ENCODE results near the gene PCSK2.

DNA sequence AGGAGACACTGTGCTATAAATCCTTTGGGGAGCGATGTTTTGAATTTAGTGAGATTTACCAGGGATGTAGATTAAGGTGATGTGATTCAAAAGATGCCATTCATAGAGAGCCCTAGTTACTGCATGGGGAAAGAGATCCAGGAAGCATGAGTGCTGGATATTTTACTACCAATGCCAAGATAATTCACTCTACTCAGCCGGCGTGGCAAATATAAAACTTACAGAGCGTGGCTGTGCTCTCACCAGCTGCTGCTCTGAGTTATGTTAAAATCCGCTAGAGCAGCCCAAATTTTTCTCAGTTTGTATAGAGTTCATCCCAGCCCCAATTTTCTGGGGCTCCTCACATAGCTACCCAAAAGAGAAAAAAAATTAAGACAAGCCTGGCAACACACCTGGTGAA, 255.7 kb downstream of the PCSK2 start:
- TF ChIP-seq POLR2A (IDR thresholded peaks at IDR 0.05): no peak
- TF ChIP-seq, protein P1, sequence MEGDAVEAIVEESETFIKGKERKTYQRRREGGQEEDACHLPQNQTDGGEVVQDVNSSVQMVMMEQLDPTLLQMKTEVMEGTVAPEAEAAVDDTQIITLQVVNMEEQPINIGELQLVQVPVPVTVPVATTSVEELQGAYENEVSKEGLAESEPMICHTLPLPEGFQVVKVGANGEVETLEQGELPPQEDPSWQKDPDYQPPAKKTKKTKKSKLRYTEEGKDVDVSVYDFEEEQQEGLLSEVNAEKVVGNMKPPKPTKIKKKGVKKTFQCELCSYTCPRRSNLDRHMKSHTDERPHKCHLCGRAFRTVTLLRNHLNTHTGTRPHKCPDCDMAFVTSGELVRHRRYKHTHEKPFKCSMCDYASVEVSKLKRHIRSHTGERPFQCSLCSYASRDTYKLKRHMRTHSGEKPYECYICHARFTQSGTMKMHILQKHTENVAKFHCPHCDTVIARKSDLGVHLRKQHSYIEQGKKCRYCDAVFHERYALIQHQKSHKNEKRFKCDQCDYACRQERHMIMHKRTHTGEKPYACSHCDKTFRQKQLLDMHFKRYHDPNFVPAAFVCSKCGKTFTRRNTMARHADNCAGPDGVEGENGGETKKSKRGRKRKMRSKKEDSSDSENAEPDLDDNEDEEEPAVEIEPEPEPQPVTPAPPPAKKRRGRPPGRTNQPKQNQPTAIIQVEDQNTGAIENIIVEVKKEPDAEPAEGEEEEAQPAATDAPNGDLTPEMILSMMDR (IDR thresholded peaks at IDR 0.05 in 8 of 11, conservative IDR thresholded peaks at IDR 0.05 in 3 of 11): no peak

Data from spleen (tissue), 7 donors.